NCI-H2227 (cell line): ENCODE results near the gene IL18R1.
"Not testable (repeated sequence)": the region's sequence is repeated elsewhere in the genome, so short reads cannot be mapped to it uniquely, and the experiment has no call there.

ENCODE experiments used
- DNase-seq: peaks from one replicate; lab custom pipeline; 2025; ENCODE audit not compliant: unreplicated experiment; lab: John Stamatoyannopoulos, UW

Gene IL18R1

GRCh38 chr2:102355526-102356380 lies at the start of gene IL18R1:
IL18R1 (plus strand) TSS chr2:102355796; CDS start chr2:102362661, 6,865 bp downstream.
- peak; percentile 34 for DNase-seq

- no peak for DNase-seq
Measured at GRCh38 chr2:102306125-102306524, 49.5 kb upstream of the IL18R1 start.

GRCh38 chr2:102310964-102311640 lies 44.5 kb upstream of the IL18R1 start, which contains the start of gene IL1RL1:
IL1RL1 (plus strand) TSS chr2:102311563; CDS start chr2:102338265, 26,702 bp downstream.
- no peak for DNase-seq

GRCh38 chr2:102313025-102313424 lies 42.6 kb upstream of the IL18R1 start:
- DNase-seq = no peak

- DNase-seq = no peak
Measured at GRCh38 chr2:102313471-102313870, 42.1 kb upstream of the IL18R1 start.

GRCh38 chr2:102313950-102314349 lies 41.6 kb upstream of the IL18R1 start:
- DNase-seq = no peak

GRCh38 chr2:102315921-102316320 lies 39.7 kb upstream of the IL18R1 start:
- no peak for DNase-seq

GRCh38 chr2:102317715-102318114 lies 37.9 kb upstream of the IL18R1 start:
- DNase-seq = no peak

- DNase-seq = no peak
Measured at GRCh38 chr2:102318437-102318836, 37.2 kb upstream of the IL18R1 start.

GRCh38 chr2:102321941-102322719 lies 33.5 kb upstream of the IL18R1 start:
- no peak for DNase-seq

GRCh38 chr2:102324914-102325313 lies 30.7 kb upstream of the IL18R1 start:
- not testable (repeated sequence) for DNase-seq

GRCh38 chr2:102331311-102331980 lies 24.1 kb upstream of the IL18R1 start:
- DNase-seq = no peak

- DNase-seq = no peak
Measured at GRCh38 chr2:102334486-102334885, 21.1 kb upstream of the IL18R1 start.

- no peak for DNase-seq
Measured at GRCh38 chr2:102335871-102336366, 19.7 kb upstream of the IL18R1 start.

- no peak for DNase-seq
Measured at GRCh38 chr2:102336502-102336945, 19.1 kb upstream of the IL18R1 start.

- DNase-seq = no peak
Measured at GRCh38 chr2:102337012-102337411, 18.6 kb upstream of the IL18R1 start.

GRCh38 chr2:102337481-102338386 lies 17.9 kb upstream of the IL18R1 start:
- DNase-seq = no peak

- no peak for DNase-seq
Measured at GRCh38 chr2:102340778-102341177, 14.8 kb upstream of the IL18R1 start.

GRCh38 chr2:102342888-102343287 lies 12.7 kb upstream of the IL18R1 start:
- DNase-seq = no peak

- no peak for DNase-seq
Measured at GRCh38 chr2:102344397-102344796, 11.2 kb upstream of the IL18R1 start.
